ENCODE measurements around the gene CAMK1D.
A peak's percentile ranks its signal among the peaks of the same experiment; 100 is the strongest.

Gene CAMK1D

GRCh38 chr10:12657489-12657888 lies 308.1 kb downstream of the CAMK1D start:
- DNase-seq (ENCODE audit: low spot score): no peak

GRCh38 chr10:12658526-12658925 lies 309.2 kb downstream of the CAMK1D start:
- no peak for DNase-seq (ENCODE audit: low spot score)

- DNase-seq (ENCODE audit: low spot score): no peak
Measured at GRCh38 chr10:12659706-12660105, 310.4 kb downstream of the CAMK1D start.

- DNase-seq (ENCODE audit: low spot score): no peak
Measured at GRCh38 chr10:12660812-12661211, 311.5 kb downstream of the CAMK1D start.

- no peak for DNase-seq (ENCODE audit: low spot score)
Measured at GRCh38 chr10:12661671-12662070, 312.3 kb downstream of the CAMK1D start.

- DNase-seq (ENCODE audit: low spot score): no peak
Measured at GRCh38 chr10:12663863-12664262, 314.5 kb downstream of the CAMK1D start.

GRCh38 chr10:12665501-12665900 lies 316.2 kb downstream of the CAMK1D start:
- no peak for DNase-seq (ENCODE audit: low spot score)

- peak; percentile 59 for DNase-seq (ENCODE audit: low spot score)
Measured at GRCh38 chr10:12667052-12667451, 317.7 kb downstream of the CAMK1D start.

- no peak for DNase-seq (ENCODE audit: low spot score)
Measured at GRCh38 chr10:12668634-12669033, 319.3 kb downstream of the CAMK1D start.

- DNase-seq (ENCODE audit: low spot score): no peak
Measured at GRCh38 chr10:12670004-12670403, 320.7 kb downstream of the CAMK1D start.

- DNase-seq (ENCODE audit: low spot score): no peak
Measured at GRCh38 chr10:12675186-12675585, 325.8 kb downstream of the CAMK1D start.

GRCh38 chr10:12679636-12680035 lies 330.3 kb downstream of the CAMK1D start:
- no peak for DNase-seq (ENCODE audit: low spot score)

- no peak for DNase-seq (ENCODE audit: low spot score)
Measured at GRCh38 chr10:12681252-12681651, 331.9 kb downstream of the CAMK1D start.

GRCh38 chr10:12684784-12685183 lies 335.4 kb downstream of the CAMK1D start:
- no peak for DNase-seq (ENCODE audit: low spot score)

- DNase-seq (ENCODE audit: low spot score): no peak
Measured at GRCh38 chr10:12685261-12686058, 336.1 kb downstream of the CAMK1D start.

- DNase-seq (ENCODE audit: low spot score): no peak
Measured at GRCh38 chr10:12687996-12688395, 338.6 kb downstream of the CAMK1D start.

GRCh38 chr10:12689893-12690292 lies 340.5 kb downstream of the CAMK1D start:
- no peak for DNase-seq (ENCODE audit: low spot score)

- no peak for DNase-seq (ENCODE audit: low spot score)
Measured at GRCh38 chr10:12690525-12691126, 341.3 kb downstream of the CAMK1D start.

- DNase-seq (ENCODE audit: low spot score): no peak
Measured at GRCh38 chr10:12691596-12691995, 342.2 kb downstream of the CAMK1D start.

- DNase-seq (ENCODE audit: low spot score): no peak
Measured at GRCh38 chr10:12697764-12698163, 348.4 kb downstream of the CAMK1D start.

- no peak for DNase-seq (ENCODE audit: low spot score)
Measured at GRCh38 chr10:12699258-12699700, 349.9 kb downstream of the CAMK1D start.

- no peak for DNase-seq (ENCODE audit: low spot score)
Measured at GRCh38 chr10:12699781-12700556, 350.6 kb downstream of the CAMK1D start.

GRCh38 chr10:12700557-12700874 lies 351.2 kb downstream of the CAMK1D start:
- DNase-seq (ENCODE audit: low spot score): no peak
